Stimulated activated effector memory CD8-positive, alpha-beta T cell treated with anti-CD3 and anti-CD28 coated beads, Interleukin-12 subunit alpha, Interleukin-12 subunit beta, amount 100 ng/mL, for 72 hours (primary cell): ENCODE measurements around the gene USP4.

Experiments used
- ATAC-seq: fragments of 150-1000 bp; cut with Tn5 transposase; 2 replicates; pipeline ENCODE4 v1.10.0; 2021
- DNase-seq, 2 donors: peaks; one replicate each; pipeline ENCODE4 v3.0.0; 2021 to 2022; ENCODE audit warnings: low spot score in 2 of 2
- H3K27ac Mint-ChIP-seq: one replicate; pipeline ENCODE4 v1.8.0; 2022; ENCODE audit warnings: mild to moderate bottlenecking, mixed read lengths
- H3K36me3 Mint-ChIP-seq: one replicate; pipeline ENCODE4 v1.8.0; 2022; ENCODE audit warnings: mild to moderate bottlenecking, mixed read lengths
- H3K4me1 Mint-ChIP-seq: one replicate; pipeline ENCODE4 v1.8.0; 2022; ENCODE audit warnings: mixed read lengths
- H3K4me3 Mint-ChIP-seq: one replicate; pipeline ENCODE4 v1.8.0; 2022; ENCODE audit warnings: mild to moderate bottlenecking, mixed read lengths
- H3K9me3 Mint-ChIP-seq: one replicate; pipeline ENCODE4 v1.8.0; 2022; ENCODE audit warnings: mixed read lengths

USP4 gene, protein sequence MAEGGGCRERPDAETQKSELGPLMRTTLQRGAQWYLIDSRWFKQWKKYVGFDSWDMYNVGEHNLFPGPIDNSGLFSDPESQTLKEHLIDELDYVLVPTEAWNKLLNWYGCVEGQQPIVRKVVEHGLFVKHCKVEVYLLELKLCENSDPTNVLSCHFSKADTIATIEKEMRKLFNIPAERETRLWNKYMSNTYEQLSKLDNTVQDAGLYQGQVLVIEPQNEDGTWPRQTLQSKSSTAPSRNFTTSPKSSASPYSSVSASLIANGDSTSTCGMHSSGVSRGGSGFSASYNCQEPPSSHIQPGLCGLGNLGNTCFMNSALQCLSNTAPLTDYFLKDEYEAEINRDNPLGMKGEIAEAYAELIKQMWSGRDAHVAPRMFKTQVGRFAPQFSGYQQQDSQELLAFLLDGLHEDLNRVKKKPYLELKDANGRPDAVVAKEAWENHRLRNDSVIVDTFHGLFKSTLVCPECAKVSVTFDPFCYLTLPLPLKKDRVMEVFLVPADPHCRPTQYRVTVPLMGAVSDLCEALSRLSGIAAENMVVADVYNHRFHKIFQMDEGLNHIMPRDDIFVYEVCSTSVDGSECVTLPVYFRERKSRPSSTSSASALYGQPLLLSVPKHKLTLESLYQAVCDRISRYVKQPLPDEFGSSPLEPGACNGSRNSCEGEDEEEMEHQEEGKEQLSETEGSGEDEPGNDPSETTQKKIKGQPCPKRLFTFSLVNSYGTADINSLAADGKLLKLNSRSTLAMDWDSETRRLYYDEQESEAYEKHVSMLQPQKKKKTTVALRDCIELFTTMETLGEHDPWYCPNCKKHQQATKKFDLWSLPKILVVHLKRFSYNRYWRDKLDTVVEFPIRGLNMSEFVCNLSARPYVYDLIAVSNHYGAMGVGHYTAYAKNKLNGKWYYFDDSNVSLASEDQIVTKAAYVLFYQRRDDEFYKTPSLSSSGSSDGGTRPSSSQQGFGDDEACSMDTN

GRCh38 chr3:49339941-49340800 lies at the start of gene USP4:
TSS of gene USP4 (minus strand) at chr3:49340053. CDS start at chr3:49340024, 29 bp downstream.
- ATAC-seq = peak; percentile 97
- Mint-ChIP-seq H3K36me3 (peaks cover 51% of the 10 kb centered on the region), H3K9me3 (no peaks in the 10 kb centered on the region), H3K4me1 (peaks cover 36% of the 10 kb centered on the region), H3K4me3 (peak within 1 kb of the TSS; percentile 97), H3K27ac (peak within 1 kb of the TSS; percentile 97)
- peak; percentile 83 to 94 for DNase-seq

- ATAC-seq (no peak), DNase-seq (no peak)
- peaks cover 51% of the 10 kb centered on the region for H3K4me1 Mint-ChIP-seq
- no peaks in the 10 kb centered on the region for H3K9me3 Mint-ChIP-seq
- no peak overlapping the region for H3K4me3 Mint-ChIP-seq
- peaks cover 67% of the 10 kb centered on the region for H3K36me3 Mint-ChIP-seq
- H3K27ac Mint-ChIP-seq = no peak overlapping the region
These were observed 49.4 kb upstream of the USP4 start for GRCh38 chr3:49389297-49389696.

DNA sequence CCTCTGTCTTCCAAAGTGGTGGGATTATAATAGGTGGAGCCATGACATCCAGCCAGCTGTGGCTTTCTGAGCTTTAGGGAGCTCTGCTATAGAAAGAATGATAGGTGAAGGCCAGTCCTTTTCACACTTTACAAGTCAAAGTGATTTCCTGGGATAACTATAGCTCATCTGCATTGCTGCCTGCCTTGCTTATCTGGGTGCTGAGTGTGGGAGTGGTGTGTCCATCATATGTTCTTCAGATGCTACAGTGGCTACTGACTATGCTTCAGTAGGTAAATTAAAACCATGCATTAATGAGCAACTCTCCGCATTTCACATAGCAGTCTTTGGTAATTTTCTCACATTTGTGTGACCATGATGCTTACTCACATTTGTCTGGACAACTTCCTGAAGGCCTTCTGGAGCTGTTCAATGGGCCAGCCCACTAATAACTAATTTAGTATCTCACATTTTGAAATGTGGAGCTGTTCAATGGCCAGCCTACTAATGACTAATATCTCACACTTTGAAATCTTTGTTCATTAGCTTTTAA lies 48.5 kb upstream of the USP4 start:
- ATAC-seq (peak; percentile 21), DNase-seq (no peak)
- peaks cover 55% of the 10 kb centered on the region for H3K4me1 Mint-ChIP-seq
- peaks cover 68% of the 10 kb centered on the region for H3K36me3 Mint-ChIP-seq
- H3K9me3 Mint-ChIP-seq = no peaks in the 10 kb centered on the region
- H3K27ac Mint-ChIP-seq = peak overlapping the region; percentile 72
- no peak overlapping the region for H3K4me3 Mint-ChIP-seq

DNA sequence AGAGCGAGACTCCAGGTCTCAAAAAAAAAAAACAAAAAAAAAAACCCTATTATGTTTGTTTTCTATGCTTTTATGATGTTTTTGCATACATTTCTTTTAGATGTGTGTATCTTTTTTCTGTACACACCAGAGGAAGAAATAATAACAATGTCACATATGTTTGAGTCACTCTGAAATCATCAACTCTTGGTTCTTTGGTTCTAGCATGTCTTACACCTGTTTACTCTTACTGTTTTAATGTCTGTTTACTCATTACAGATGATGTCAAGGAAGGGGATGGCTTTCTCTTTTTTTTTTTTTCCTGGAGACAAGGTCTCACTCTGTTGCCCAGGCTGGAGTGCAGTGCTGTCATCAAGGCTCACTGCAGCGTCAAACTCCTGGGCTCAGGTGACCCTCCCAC lies 47.9 kb upstream of the USP4 start:
- peak; percentile 92 for ATAC-seq
- H3K36me3 Mint-ChIP-seq = peaks cover 67% of the 10 kb centered on the region
- H3K9me3 Mint-ChIP-seq = no peaks in the 10 kb centered on the region
- H3K27ac Mint-ChIP-seq = peak overlapping the region; percentile 72
- no peak overlapping the region for H3K4me3 Mint-ChIP-seq
- H3K4me1 Mint-ChIP-seq = peaks cover 52% of the 10 kb centered on the region
- DNase-seq = no peak

- H3K9me3 Mint-ChIP-seq = no peaks in the 10 kb centered on the region
- H3K4me3 Mint-ChIP-seq = no peak overlapping the region
- H3K36me3 Mint-ChIP-seq = peaks cover 53% of the 10 kb centered on the region
- H3K27ac Mint-ChIP-seq = peak overlapping the region; percentile 88
- DNase-seq (no peak), ATAC-seq (no peak)
- peaks cover 48% of the 10 kb centered on the region for H3K4me1 Mint-ChIP-seq
These were observed 46.4 kb upstream of the USP4 start for GRCh38 chr3:49386056-49386756.

- no peak for ATAC-seq
- peaks cover 47% of the 10 kb centered on the region for H3K36me3 Mint-ChIP-seq
- DNase-seq = no peak
- H3K4me1 Mint-ChIP-seq = peaks cover 48% of the 10 kb centered on the region
- no peaks in the 10 kb centered on the region for H3K9me3 Mint-ChIP-seq
- peak overlapping the region; percentile 88 for H3K27ac Mint-ChIP-seq
- H3K4me3 Mint-ChIP-seq = no peak overlapping the region
These were observed 45.8 kb upstream of the USP4 start for GRCh38 chr3:49385617-49386016.

DNA sequence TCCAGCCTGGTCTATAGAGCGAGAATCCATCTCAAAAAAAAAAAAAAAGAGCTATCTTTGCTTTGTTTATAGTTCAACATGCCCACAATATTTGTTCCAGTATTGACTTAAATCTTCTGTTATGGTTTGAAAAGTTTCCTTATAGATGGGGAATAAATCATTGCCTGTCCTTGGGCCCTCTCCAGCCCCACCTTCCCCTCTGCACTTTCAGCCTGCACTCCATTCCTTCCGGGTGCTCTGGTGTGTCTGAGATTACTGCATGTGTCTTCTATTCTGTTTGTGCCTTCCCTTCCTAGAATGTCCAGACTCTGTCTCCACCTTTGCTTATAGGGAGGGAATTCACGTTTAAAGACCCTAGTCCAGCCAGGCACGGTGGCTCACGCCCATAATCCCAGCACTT lies 43.5 kb upstream of the USP4 start:
- no peak overlapping the region for H3K4me3 Mint-ChIP-seq
- DNase-seq (no peak), ATAC-seq (no peak)
- H3K27ac Mint-ChIP-seq = peak overlapping the region; percentile 33
- H3K36me3 Mint-ChIP-seq = peaks cover 44% of the 10 kb centered on the region
- peaks cover 2% of the 10 kb centered on the region for H3K9me3 Mint-ChIP-seq
- peaks cover 58% of the 10 kb centered on the region for H3K4me1 Mint-ChIP-seq

DNA sequence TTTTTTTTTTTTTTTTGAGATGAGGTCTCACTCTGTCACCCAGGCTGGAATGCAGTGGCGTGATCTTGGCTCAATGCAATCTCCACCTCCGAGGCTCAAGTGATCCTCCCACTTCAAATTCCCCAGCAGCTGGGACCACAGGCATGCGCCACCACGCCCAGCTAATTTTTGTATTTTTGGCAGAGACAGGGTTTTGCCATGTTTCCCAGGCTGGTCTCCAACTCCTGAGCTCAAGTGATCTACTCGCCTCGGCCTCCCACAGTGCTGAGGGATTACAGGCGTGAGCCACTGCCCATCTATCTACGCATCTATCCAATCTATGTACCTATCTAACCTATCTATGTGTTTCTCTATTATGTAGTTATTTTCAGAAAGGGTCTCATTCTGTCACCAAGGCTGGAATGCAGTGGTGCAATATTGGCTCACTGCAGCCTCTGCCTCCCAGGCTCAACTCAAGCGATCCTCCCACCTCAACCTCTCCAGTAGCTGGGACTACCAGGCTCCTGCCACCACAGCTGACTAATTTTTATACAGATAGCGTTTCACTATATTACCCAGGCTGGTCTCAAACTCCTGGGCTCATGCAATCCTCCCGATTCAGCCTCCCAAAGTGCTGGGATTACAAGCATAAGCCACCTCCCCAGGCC lies 38.5 kb upstream of the USP4 start:
- H3K9me3 Mint-ChIP-seq = peaks cover 3% of the 10 kb centered on the region
- DNase-seq (no peak), ATAC-seq (no peak)
- peaks cover 64% of the 10 kb centered on the region for H3K36me3 Mint-ChIP-seq
- peak overlapping the region; percentile 32 for H3K4me3 Mint-ChIP-seq
- peak overlapping the region; percentile 86 for H3K27ac Mint-ChIP-seq
- peaks cover 36% of the 10 kb centered on the region for H3K4me1 Mint-ChIP-seq

DNA sequence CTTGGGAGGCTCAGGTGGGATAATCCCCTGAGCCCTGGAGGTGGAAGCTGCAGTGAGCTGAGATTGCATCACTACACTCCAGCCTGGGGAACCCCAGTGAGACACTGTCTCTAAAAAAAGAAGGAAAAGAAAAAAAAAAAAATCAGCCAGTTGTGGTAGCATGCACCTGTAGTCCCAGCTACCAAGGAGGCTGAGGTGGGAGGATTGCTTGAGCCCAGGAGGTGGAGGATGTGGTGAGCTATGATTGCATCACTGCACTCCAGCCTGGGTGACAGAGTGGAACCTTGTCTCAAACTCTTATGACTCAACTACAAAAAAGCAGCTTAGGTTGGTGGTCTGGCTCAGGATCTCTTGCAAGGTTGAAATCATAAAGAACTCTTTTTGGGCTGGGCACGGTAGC lies 37.6 kb upstream of the USP4 start:
- peak; percentile 98 for ATAC-seq
- peaks cover 66% of the 10 kb centered on the region for H3K36me3 Mint-ChIP-seq
- DNase-seq = peak; percentile 24 to 68
- H3K4me1 Mint-ChIP-seq = peaks cover 33% of the 10 kb centered on the region
- peak overlapping the region; percentile 17 for H3K4me3 Mint-ChIP-seq
- peak overlapping the region; percentile 86 for H3K27ac Mint-ChIP-seq
- peaks cover 3% of the 10 kb centered on the region for H3K9me3 Mint-ChIP-seq

- Mint-ChIP-seq H3K36me3 (peaks cover 97% of the 10 kb centered on the region), H3K9me3 (no peaks in the 10 kb centered on the region), H3K27ac (peak overlapping the region; percentile 65), H3K4me3 (no peak overlapping the region), H3K4me1 (peaks cover 16% of the 10 kb centered on the region)
- DNase-seq (no peak), ATAC-seq (no peak)
These were observed 32.1 kb upstream of the USP4 start for GRCh38 chr3:49371946-49372345.

GRCh38 chr3:49370585-49371290 lies 30.9 kb upstream of the USP4 start:
- no peaks in the 10 kb centered on the region for H3K9me3 Mint-ChIP-seq
- peaks cover 13% of the 10 kb centered on the region for H3K4me1 Mint-ChIP-seq
- DNase-seq (no peak), ATAC-seq (no peak)
- peak overlapping the region; percentile 65 for H3K27ac Mint-ChIP-seq
- peaks cover 100% of the 10 kb centered on the region for H3K36me3 Mint-ChIP-seq
- H3K4me3 Mint-ChIP-seq = no peak overlapping the region

DNA sequence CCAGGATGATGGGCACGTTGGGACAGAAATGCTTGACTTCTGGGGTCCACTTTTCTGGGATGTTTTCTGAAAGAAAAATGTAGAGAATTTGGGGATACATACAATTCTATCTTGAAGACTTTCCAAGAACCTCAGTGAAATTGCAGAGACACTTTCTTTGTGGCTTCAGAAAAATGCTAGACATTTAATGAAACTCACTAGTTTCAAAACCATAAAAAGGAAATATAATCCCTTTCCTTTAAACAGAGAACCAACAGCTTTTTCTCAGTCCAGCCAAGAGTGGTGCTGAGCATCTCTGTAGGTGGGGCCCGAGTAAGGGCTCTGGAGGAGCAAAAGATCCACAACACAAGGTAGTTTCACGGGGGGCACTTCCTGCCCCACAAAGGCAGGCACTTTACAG lies 22.7 kb upstream of the USP4 start:
- Mint-ChIP-seq H3K9me3 (no peaks in the 10 kb centered on the region), H3K4me3 (no peak overlapping the region), H3K4me1 (peaks cover 12% of the 10 kb centered on the region), H3K27ac (peak overlapping the region; percentile 89), H3K36me3 (peaks cover 96% of the 10 kb centered on the region)
- DNase-seq = no peak
- ATAC-seq = no peak

DNA sequence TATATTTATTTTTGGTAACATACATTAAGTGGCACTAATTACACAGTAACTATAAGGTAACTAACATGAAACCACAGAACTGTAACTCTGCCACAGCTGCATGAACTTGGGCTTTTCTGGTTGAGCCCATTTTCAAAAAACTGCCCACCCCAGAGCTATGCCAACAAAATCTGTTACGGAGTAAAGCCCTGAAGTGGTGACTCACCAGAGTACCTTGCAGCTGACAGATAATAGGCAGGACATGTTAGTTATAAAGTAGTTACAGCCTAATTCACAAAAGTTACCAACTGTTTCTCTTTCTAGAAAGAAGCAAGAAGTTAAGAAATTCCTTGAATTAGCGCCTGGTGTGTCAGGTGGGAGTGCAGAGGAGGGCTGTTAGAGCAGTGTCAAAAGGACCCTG lies 19.8 kb upstream of the USP4 start:
- Mint-ChIP-seq H3K27ac (peak overlapping the region; percentile 95), H3K4me1 (peaks cover 25% of the 10 kb centered on the region), H3K4me3 (peak overlapping the region; percentile 93), H3K9me3 (no peaks in the 10 kb centered on the region), H3K36me3 (peaks cover 96% of the 10 kb centered on the region)
- DNase-seq (no peak), ATAC-seq (no peak)
